ENCODE results near the gene TARM1.
"Not testable (repeated sequence)": the region's sequence is repeated elsewhere in the genome, so short reads cannot be mapped to it uniquely, and the experiment has no call there.

The TARM1 gene

DNA sequence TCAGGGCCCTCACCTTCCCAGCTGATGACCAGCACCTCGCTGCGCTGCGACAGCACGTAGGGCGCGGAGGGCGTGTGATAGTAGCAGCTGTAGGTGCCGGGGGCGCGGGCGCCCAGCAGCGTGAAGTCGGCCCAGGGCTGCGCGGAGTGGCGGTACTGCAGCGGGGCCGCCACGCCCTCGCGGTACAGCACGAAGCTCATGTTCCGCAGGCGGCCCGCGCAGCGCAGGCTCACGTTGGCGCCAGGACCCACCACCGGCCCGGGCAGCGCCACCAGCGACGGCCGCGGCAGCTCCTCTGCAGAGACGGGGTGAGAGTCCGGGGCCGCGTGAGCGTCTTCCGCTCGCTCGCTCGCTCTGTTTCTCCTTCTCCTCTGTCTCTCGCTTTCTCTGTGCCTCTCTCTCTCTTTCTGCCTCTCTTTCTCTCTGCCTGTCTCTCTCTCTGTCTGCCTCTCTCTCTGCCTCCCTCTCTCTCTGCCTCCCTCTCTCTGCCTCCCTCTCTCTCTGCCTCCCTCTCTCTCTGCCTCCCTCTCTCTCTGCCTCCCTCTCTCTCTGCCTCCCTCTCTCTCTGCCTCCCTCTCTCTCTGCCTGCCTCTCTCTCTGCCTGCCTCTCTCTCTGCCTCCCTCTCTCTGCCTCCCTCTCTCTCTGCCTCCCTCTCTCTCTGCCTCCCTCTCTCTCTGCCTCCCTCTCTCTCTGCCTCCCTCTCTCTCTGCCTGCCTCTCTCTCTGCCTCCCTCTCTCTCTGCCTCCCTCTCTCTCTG is 14.9 kb upstream of the TARM1 start:
- POLR2A ChIA-PET = not testable (repeated sequence)
- CTCF ChIA-PET = interaction anchor here (1.3 kb wide), 1 partner anchor 18 kb away, joined by 3 read pairs; no protein-coding TSS in a partner anchor

DNA sequence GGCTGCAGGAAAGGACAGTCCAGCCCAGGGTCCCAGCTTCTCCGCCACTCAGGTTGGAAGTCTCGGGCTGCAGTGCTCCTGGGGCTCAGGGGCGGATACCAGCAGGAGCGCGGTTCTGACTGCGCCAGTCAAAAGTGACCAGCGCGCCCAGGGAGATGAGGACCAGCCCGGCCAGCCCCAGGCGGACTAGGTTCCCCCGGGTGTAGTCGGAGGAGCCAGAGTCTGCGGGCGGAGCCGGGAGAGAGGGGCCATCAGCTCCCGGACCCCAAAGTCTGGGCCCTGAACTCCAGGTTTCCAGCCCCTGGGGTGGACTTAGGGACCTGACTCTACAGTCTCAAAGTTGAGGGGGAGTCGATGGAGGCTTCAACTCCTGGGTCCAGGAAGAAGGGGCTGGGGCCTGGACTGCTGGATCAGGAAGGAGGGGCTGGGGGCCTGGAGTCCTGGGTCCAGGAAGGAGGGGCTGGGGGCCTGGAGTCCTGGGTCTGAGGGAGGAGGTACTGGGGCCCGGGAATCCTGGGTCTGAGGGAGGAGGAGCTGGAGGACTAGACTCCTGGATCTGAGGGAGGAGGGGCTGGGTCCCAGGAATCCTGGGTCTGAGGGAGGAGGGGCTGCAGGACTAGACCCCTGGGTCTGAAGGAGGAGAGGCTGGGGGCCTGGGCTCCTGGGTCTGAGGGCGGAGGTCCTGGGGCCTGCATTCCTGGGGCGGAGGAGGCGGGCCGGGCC is 14.1 kb upstream of the TARM1 start:
- POLR2A ChIA-PET = no interaction called here
- no peak for DNase-seq (ENCODE audit: extremely low spot score)
- CTCF ChIA-PET = interaction anchor here (1.3 kb wide), 1 partner anchor 19 kb away, joined by 3 read pairs; no protein-coding TSS in a partner anchor
- TF ChIP-seq HDGF (IDR thresholded peaks at IDR 0.05; ENCODE audit: borderline replicate concordance) (no peak), L3MBTL2 (conservative IDR thresholded peaks at IDR 0.05) (no peak)

More for the DNA sequence above, 14.9 kb upstream of the TARM1 start:
- DNase-seq (ENCODE audit: extremely low spot score) = peak; percentile 56
- peak; percentile 88 for TF ChIP-seq L3MBTL2 (conservative IDR thresholded peaks at IDR 0.05)

DNA sequence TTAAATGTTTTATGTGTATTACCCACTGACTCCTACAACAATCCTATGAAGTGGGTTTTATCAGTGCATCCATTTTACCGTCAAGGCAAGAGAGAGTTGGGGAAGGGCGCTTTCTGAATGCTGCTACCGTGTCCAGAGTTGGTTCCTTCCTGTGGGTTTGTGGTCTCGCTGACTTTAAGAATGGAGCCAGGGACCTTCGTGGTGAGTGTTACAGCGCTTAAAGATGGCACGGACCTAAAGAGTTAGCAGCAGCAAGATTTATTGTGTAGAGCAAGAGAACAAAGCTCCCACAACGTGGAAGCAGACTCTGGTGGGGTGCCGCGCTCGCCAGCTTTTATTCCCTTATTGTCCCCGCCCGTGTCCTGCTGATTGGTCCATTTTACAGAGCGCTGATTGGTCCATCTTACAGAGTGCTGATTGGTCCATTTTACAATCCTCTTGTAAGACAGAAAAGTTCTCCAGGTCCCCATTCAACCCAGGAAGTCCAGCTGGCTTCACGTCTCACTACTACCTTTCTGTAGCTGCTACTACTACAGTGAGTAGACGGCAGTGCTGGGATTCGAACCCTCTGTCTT is 13.3 kb upstream of the TARM1 start:
- DNase-seq (ENCODE audit: extremely low spot score) = no peak
- ChIA-PET CTCF (no interaction called here), POLR2A (no interaction called here)
- no peak for TF ChIP-seq LEF1 (IDR thresholded peaks at IDR 0.05; ENCODE audit: borderline replicate concordance)
- TF ChIP-seq FOXM1 (IDR thresholded peaks at IDR 0.05; ENCODE audit: borderline replicate concordance) = no peak
- TF ChIP-seq ZNF384 (IDR thresholded peaks at IDR 0.05) = no peak
- no peak for TF ChIP-seq BHLHE40 (IDR thresholded peaks at IDR 0.05; ENCODE audit: borderline replicate concordance)
- no peak for TF ChIP-seq NFRKB (IDR thresholded peaks at IDR 0.05)
- TF ChIP-seq, protein P1, sequence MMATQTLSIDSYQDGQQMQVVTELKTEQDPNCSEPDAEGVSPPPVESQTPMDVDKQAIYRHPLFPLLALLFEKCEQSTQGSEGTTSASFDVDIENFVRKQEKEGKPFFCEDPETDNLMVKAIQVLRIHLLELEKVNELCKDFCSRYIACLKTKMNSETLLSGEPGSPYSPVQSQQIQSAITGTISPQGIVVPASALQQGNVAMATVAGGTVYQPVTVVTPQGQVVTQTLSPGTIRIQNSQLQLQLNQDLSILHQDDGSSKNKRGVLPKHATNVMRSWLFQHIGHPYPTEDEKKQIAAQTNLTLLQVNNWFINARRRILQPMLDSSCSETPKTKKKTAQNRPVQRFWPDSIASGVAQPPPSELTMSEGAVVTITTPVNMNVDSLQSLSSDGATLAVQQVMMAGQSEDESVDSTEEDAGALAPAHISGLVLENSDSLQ (IDR thresholded peaks at IDR 0.05) = no peak

DNA sequence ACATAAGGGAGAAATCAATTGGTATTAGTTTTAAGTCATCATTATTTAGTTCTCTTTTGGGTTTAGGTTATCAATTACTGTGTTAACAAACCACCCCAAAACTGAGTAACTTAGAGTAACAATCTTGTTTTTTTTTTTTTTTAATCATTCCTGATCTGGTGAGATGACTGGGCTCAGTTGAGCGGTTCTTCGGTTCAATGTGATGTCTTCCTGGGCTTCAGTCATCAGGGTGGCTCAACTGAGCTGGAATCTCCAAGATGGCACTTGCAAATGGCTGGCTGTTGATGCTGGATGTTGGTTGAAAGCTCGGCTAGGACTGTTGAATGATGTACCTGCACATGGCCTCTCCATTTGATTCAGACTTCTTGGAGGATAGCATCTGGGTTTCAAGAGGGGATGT is 3.2 kb upstream of the TARM1 start:
- ChIA-PET CTCF (no interaction called here), POLR2A (no interaction called here)
- no peak for TF ChIP-seq HDGF (IDR thresholded peaks at IDR 0.05; ENCODE audit: borderline replicate concordance)
- TF ChIP-seq ELF4 (IDR thresholded peaks at IDR 0.05) = no peak
- no peak for TF ChIP-seq ZNF384 (IDR thresholded peaks at IDR 0.05)
- TF ChIP-seq BHLHE40 (IDR thresholded peaks at IDR 0.05; ENCODE audit: borderline replicate concordance) = no peak
- TF ChIP-seq NFRKB (IDR thresholded peaks at IDR 0.05) = no peak
- no peak for TF ChIP-seq LEF1 (IDR thresholded peaks at IDR 0.05; ENCODE audit: borderline replicate concordance)
- TF ChIP-seq SUZ12 (IDR thresholded peaks at IDR 0.05) = no peak
- no peak for TF ChIP-seq FOXA1 (IDR thresholded peaks at IDR 0.05)
- no peak for TF ChIP-seq CTBP1 (IDR thresholded peaks at IDR 0.05; ENCODE audit: borderline replicate concordance)
- TF ChIP-seq, protein P1 (IDR thresholded peaks at IDR 0.05) = no peak
- TF ChIP-seq ARNT (IDR thresholded peaks at IDR 0.05) = no peak
- TF ChIP-seq SP1 (IDR thresholded peaks at IDR 0.05) = no peak
- no peak for TF ChIP-seq L3MBTL2 (conservative IDR thresholded peaks at IDR 0.05)
- no peak for DNase-seq (ENCODE audit: extremely low spot score)

DNA sequence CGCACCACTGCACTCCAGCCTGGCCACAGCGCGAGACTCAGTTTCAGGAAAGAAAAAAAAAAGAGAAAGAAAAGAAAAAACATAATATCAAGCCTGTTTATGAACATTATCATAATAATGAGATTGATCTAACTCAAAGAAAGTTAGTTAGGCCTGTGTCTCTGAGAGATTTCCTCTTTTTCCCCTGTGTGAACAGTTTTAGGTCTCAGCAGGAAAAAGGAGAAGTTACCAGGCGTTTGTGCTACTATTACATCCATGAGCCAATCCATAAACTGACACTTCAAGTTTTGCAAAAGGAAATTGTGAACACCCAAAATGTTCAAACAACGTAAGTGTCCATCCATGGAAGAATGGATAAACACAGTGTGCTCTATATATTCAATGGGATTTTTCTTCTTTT is 3.8 kb downstream of the TARM1 start:
- ChIA-PET CTCF (no interaction called here), POLR2A (no interaction called here)
- no peak for DNase-seq (ENCODE audit: extremely low spot score)
- TF ChIP-seq FOXM1 (IDR thresholded peaks at IDR 0.05; ENCODE audit: borderline replicate concordance) (no peak), LEF1 (IDR thresholded peaks at IDR 0.05; ENCODE audit: borderline replicate concordance) (no peak), ARNT (IDR thresholded peaks at IDR 0.05) (no peak), NFRKB (IDR thresholded peaks at IDR 0.05) (no peak)

DNA sequence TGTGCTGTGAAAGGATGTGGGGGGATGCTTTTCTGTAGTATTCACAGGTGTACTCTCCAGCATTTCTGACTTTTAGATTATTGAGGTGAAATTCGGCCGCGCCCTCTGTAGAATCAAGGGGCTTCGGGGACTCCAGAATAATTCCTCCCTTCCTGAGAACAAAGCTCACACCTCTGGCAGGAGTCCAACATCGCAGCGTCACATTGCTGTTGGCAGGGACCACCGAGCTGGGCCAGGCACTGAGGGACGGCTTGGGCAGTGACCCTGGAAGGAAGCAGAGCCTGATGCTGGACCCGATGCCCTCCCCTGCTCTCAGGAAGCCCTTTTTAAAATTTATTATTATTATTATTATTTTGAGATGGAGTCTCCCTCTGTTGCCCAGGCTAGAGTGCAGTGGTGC is 6.3 kb downstream of the TARM1 start:
- TF ChIP-seq HDGF (IDR thresholded peaks at IDR 0.05; ENCODE audit: borderline replicate concordance) = no peak
- TF ChIP-seq FOXA1 (IDR thresholded peaks at IDR 0.05) = no peak
- TF ChIP-seq ARNT (IDR thresholded peaks at IDR 0.05) = no peak
- no peak for TF ChIP-seq NFRKB (IDR thresholded peaks at IDR 0.05)
- no peak for TF ChIP-seq ZNF384 (IDR thresholded peaks at IDR 0.05)
- no peak for TF ChIP-seq FOXM1 (IDR thresholded peaks at IDR 0.05; ENCODE audit: borderline replicate concordance)
- TF ChIP-seq TARDBP (IDR thresholded peaks at IDR 0.05) = no peak
- TF ChIP-seq, protein P1 (IDR thresholded peaks at IDR 0.05) = no peak
- no peak for TF ChIP-seq SP1 (IDR thresholded peaks at IDR 0.05)
- TF ChIP-seq L3MBTL2 (conservative IDR thresholded peaks at IDR 0.05) = no peak
- TF ChIP-seq LEF1 (IDR thresholded peaks at IDR 0.05; ENCODE audit: borderline replicate concordance) = no peak
- no peak for TF ChIP-seq FOXK2 (IDR thresholded peaks at IDR 0.05)
- no peak for TF ChIP-seq CTBP1 (IDR thresholded peaks at IDR 0.05; ENCODE audit: borderline replicate concordance)
- TF ChIP-seq ELF4 (IDR thresholded peaks at IDR 0.05) = no peak
- no peak for TF ChIP-seq SUZ12 (IDR thresholded peaks at IDR 0.05)
- no peak for TF ChIP-seq BHLHE40 (IDR thresholded peaks at IDR 0.05; ENCODE audit: borderline replicate concordance)
- no peak for DNase-seq (ENCODE audit: extremely low spot score)
- POLR2A ChIA-PET = no interaction called here
- CTCF ChIA-PET = no interaction called here
